Gastroesophageal sphincter (tissue), 4 donors: ENCODE data around the gene BTBD2. TPM values are rescaled to one million over a fixed set of nuclear protein-coding genes. Genes with fewer than 3 reads are reported as not detected.
A peak's percentile ranks its signal among the peaks of the same experiment; 100 is the strongest.

Experiments used
- ATAC-seq: fragments of 150-250 bp; one replicate; pipeline ENCODE4 v1.9.1; 2016; ENCODE audit warnings: mild to moderate bottlenecking, moderate library complexity
- H3K27ac ChIP-seq, 4 donors: fragments of 200-600 bp; sonication (generic) in 3 of 4; 1 replicate in 3 of 4; 2 replicates in 1 of 4; pipeline ENCODE4 v1.5.1; 2016 to 2019
- H3K27me3 ChIP-seq: fragments of 200-600 bp; sonication (generic); one replicate; pipeline ENCODE4 v1.5.1; 2019
- H3K36me3 ChIP-seq, 2 donors: fragments of 200-600 bp; sonication (generic); one replicate each; pipeline ENCODE4 v1.5.1; 2019; ENCODE audit warnings: control low read depth in 1 of 2
- H3K4me1 ChIP-seq, 3 donors: fragments of 200-600 bp; sonication (generic); 1 replicate in 2 of 3; 2 replicates in 1 of 3; pipeline ENCODE4 v1.5.1; 2016 to 2019; ENCODE audit warnings: control low read depth in 2 of 3
- H3K4me3 ChIP-seq, 2 donors: fragments of 200-600 bp; sonication (generic); one replicate each; pipeline ENCODE4 v1.5.1; 2019; ENCODE audit warnings: mild to moderate bottlenecking in 1 of 2, moderate library complexity in 1 of 2
- H3K9me3 ChIP-seq, 3 donors: fragments of 200-600 bp; sonication (generic); one replicate each; pipeline ENCODE4 v1.5.1; 2017 to 2019; ENCODE audit warnings: control low read depth in 2 of 3
- EP300 ChIP-seq: sonication (generic); formaldehyde crosslinking; IDR thresholded peaks from one replicate; pipeline ENCODE4 v1.6.1; 2017; ENCODE audit warnings: antibody characterized with exemption, mild to moderate bottlenecking
- POLR2A ChIP-seq, 2 donors: fragments of 450-650 bp; IDR thresholded peaks; one replicate each; pipeline ENCODE4 v1.6.1; 2017; ENCODE audit warnings: antibody characterized with exemption in 2 of 2, mild to moderate bottlenecking in 2 of 2, moderate library complexity in 1 of 2
- POLR2AphosphoS5 ChIP-seq: sonication (generic); formaldehyde crosslinking; IDR thresholded peaks from one replicate; pipeline ENCODE4 v1.6.1; 2017; ENCODE audit warnings: antibody characterized with exemption
- WGBS, 2 donors: methylation state at CpG; one replicate each; pipeline ENCODE4 v1.1.5; 2018; ENCODE audit warnings: low coverage in 1 of 2; 5-methylcytosine and 5-hydroxymethylcytosine counted together
- total RNA-seq, 4 donors: library from RNA; depleted of rRNA; stranded (reverse); fragments of >200 nt; gene quantifications; one replicate each; pipeline ENCODE4 v1.1.0, GENCODE V29; 2016
- TF ChIP-seq, protein P1 (sequence below), 4 experiments: fragments of 200-600 bp in 2 of 4; fragments of 450-650 bp in 2 of 4; sonication (generic) in 1 of 4; IDR thresholded peaks; one replicate each; pipeline ENCODE4 v1.5.1; 2017 to 2019; ENCODE audit warnings: antibody characterized with exemption in 4 of 4, mild to moderate bottlenecking in 2 of 4, moderate library complexity in 2 of 4

Gene BTBD2
- total RNA-seq, 4 donors from 2014 or later = 44.0 to 125 (median 59.9) TPM

DNA sequence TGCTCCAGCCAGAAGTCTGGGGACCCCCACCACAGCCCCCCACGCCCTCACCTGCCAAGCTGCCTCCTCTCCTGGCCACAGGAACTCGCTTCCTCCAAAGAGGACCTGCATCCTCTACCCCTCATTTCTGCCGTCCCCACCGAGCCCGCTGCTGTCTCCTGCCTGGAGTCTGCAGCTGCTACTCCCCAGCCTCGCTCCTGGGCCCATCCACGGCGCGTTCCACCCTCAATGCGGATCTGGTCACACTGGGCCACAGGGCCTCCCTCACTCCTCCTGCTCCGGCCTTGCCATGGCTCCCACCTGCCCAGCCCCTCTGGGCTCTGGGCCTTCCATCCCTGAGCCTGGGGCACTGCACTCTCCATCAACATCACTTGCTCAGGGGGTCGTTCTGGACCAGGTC lies 4.3 kb downstream of the BTBD2 start:
- Histone ChIP-seq H3K4me1 (peaks cover 0 to 31% (median 18%) of the 10 kb centered on the region in 3 donors), H3K27ac (no peak overlapping the region), H3K9me3 (no peaks in the 10 kb centered on the region), H3K4me3 (no peak overlapping the region), H3K36me3 (peaks cover 0 to 13% of the 10 kb centered on the region in 2 donors), H3K27me3 (no peaks in the 10 kb centered on the region)
- TF ChIP-seq, protein P1, sequence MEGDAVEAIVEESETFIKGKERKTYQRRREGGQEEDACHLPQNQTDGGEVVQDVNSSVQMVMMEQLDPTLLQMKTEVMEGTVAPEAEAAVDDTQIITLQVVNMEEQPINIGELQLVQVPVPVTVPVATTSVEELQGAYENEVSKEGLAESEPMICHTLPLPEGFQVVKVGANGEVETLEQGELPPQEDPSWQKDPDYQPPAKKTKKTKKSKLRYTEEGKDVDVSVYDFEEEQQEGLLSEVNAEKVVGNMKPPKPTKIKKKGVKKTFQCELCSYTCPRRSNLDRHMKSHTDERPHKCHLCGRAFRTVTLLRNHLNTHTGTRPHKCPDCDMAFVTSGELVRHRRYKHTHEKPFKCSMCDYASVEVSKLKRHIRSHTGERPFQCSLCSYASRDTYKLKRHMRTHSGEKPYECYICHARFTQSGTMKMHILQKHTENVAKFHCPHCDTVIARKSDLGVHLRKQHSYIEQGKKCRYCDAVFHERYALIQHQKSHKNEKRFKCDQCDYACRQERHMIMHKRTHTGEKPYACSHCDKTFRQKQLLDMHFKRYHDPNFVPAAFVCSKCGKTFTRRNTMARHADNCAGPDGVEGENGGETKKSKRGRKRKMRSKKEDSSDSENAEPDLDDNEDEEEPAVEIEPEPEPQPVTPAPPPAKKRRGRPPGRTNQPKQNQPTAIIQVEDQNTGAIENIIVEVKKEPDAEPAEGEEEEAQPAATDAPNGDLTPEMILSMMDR (IDR thresholded peaks at IDR 0.05) = no peak
- TF ChIP-seq EP300 (no peak), POLR2AphosphoS5 (no peak), POLR2A (IDR thresholded peaks at IDR 0.05) (no peak)
- WGBS, 2 donors = 92% methylated on average over 6 of the region's 12 CpGs; no CpG with 5 or more reads in 1 of the 2 donors
- ATAC-seq = no peak

DNA sequence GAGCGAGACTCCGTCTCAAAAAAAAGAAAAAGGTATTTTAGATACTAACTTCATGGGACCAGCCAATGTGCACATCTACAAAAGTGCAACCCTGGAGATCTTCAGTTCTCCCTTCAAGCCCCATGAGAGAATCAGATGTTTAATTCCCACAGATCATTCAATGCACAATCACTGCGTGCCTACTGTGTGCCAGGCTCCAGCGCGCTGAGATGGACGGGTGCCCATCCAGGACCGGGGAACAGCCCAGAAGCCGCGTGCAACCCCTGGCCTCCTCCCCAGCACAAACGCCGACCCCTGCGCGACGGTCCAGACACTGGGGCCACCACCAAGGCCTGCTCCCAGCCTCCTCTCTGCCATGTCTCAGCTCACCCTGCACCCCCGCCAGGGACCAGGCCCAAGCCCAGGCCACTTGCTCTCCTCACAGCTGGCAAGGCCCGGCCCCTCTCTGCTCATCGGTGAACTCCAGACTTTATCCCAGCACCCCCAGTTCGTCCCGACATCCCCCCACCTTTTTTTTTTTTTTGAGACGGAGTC lies 5.3 kb downstream of the BTBD2 start:
- no peak for ATAC-seq
- Histone ChIP-seq H3K9me3 (no peaks in the 10 kb centered on the region), H3K36me3 (peaks cover 0 to 13% of the 10 kb centered on the region in 2 donors), H3K4me3 (no peak overlapping the region), H3K4me1 (peaks cover 0 to 29% (median 17%) of the 10 kb centered on the region in 3 donors), H3K27ac (no peak overlapping the region), H3K27me3 (no peaks in the 10 kb centered on the region)
- TF ChIP-seq, protein P1 (IDR thresholded peaks at IDR 0.05) = no peak
- TF ChIP-seq POLR2A (IDR thresholded peaks at IDR 0.05) = no peak
- TF ChIP-seq POLR2AphosphoS5 = no peak
- TF ChIP-seq EP300 = no peak
- WGBS, 2 donors = 90 to 95% methylated on average over 6 to 15 of the region's 20 CpGs

DNA sequence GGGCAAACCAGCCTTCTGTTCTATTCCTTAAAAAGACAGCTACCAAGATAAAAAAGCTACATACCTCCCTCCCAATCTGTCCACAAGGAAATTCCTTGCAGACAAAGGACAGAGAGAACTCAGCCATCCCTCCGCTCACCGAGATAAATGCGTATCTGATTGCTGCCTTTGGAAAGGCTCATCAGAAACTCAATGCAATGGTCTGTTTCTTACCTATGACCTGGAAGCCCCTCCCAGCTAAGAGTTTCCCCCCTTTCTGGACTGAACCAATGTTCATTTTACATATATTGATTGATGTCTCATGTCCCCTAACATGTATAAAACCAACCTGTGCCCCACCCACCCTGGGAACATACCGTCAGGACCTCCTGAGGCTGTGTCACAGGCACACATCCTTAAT lies 11.6 kb downstream of the BTBD2 start:
- ATAC-seq = no peak
- Histone ChIP-seq H3K27ac (peak overlapping the region in 3 of 4 donors; percentile 19 to 70 (median 57)), H3K4me3 (no peak overlapping the region), H3K9me3 (no peaks in the 10 kb centered on the region), H3K27me3 (no peaks in the 10 kb centered on the region), H3K36me3 (peaks cover 0 to 55% of the 10 kb centered on the region in 2 donors), H3K4me1 (no peaks in the 10 kb centered on the region)
- 44 to 84% methylated on average over 3 to 4 of the region's 4 CpGs for WGBS, 2 donors
- no peak for TF ChIP-seq POLR2AphosphoS5
- TF ChIP-seq, protein P1 (IDR thresholded peaks at IDR 0.05) = peak in 1 of 4 experiments; percentile 7

DNA sequence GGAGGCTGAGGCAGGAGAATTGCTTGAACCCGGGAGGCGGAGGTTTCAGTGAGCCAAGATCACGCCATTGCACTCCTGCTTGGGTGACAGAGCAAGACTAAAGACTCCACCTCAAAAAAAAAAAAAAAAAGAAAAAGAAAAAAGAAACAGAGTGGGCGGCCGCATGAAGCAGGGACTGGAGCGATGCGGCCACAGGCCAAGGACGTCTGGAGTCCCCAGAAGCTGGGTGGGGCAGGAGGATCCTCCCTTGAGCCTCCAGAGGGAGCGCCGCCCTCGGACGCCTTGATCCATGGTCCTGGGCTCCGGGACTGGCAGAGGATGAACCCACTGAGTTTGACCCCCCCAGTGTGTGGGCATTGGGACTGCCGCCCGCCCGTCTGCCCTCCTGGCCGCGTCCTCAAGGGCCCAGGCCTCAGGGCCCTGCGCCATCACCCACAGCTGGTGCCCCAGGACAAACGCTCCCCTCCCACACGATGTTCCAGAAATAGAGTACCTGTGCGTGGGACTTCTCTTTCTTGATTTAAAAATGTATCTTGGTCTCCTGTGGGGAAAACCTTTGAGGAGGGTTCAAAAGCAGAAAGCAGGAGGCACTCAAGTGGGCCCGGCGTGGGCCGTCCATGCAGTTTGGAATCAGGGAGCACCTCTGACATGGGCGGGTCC lies 15.5 kb downstream of the BTBD2 start:
- no peak overlapping the region for H3K4me3 ChIP-seq
- H3K9me3 ChIP-seq = no peaks in the 10 kb centered on the region
- H3K27me3 ChIP-seq = no peaks in the 10 kb centered on the region
- H3K36me3 ChIP-seq = peaks cover 0 to 87% of the 10 kb centered on the region in 2 donors
- no peak overlapping the region for H3K27ac ChIP-seq
- WGBS, 2 donors = 90 to 100% methylated on average over 3 to 11 of the region's 26 CpGs
- ATAC-seq = no peak
- TF ChIP-seq, protein P1 (IDR thresholded peaks at IDR 0.05) = no peak
- TF ChIP-seq POLR2AphosphoS5 = no peak
- TF ChIP-seq POLR2A (IDR thresholded peaks at IDR 0.05) = no peak
- no peak for TF ChIP-seq EP300
- H3K4me1 ChIP-seq = no peaks in the 10 kb centered on the region
